GM20000 (cell line): ENCODE data around the gene NPR3.

Source experiments
- DNase-seq: peaks from one replicate; pipeline ENCODE4 v3.0.0; 2012; ENCODE audit warnings: low spot score
- TF ChIP-seq, protein P1 (sequence below): IDR thresholded peaks from 2 replicates; pipeline ENCODE4 v1.5.1; 2012; ENCODE audit warnings: mild to moderate bottlenecking, control low read depth; ENCODE audit errors: extremely low read depth, missing control alignments

The NPR3 gene

DNA sequence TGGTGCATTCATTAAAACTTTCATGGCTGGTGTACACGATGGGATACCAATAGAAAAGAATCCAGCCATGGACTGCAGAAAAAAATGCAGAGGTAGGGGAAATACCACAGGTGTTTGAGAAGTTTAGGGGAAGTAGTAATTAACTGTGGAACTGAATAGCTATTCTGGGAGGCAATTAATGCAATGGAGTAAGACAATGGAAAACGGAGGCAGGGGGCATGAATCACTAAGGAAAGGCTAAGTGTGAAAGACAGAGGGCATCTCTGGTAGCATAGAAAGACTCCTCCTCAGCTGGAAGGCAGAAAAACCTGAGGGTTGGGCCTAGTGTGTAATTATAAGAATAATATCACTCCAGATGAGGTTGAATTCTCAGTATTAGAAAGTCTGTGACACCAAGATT, 30.9 kb upstream of the NPR3 start:
- no peak for DNase-seq
- TF ChIP-seq, protein P1, sequence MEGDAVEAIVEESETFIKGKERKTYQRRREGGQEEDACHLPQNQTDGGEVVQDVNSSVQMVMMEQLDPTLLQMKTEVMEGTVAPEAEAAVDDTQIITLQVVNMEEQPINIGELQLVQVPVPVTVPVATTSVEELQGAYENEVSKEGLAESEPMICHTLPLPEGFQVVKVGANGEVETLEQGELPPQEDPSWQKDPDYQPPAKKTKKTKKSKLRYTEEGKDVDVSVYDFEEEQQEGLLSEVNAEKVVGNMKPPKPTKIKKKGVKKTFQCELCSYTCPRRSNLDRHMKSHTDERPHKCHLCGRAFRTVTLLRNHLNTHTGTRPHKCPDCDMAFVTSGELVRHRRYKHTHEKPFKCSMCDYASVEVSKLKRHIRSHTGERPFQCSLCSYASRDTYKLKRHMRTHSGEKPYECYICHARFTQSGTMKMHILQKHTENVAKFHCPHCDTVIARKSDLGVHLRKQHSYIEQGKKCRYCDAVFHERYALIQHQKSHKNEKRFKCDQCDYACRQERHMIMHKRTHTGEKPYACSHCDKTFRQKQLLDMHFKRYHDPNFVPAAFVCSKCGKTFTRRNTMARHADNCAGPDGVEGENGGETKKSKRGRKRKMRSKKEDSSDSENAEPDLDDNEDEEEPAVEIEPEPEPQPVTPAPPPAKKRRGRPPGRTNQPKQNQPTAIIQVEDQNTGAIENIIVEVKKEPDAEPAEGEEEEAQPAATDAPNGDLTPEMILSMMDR: no peak

- no peak for DNase-seq
- TF ChIP-seq, protein P1: no peak
These were observed 28.0 kb upstream of the NPR3 start for GRCh38 chr5:32683125-32683524.

GRCh38 chr5:32684260-32684659, 26.9 kb upstream of the NPR3 start:
- TF ChIP-seq, protein P1: no peak
- DNase-seq: no peak

GRCh38 chr5:32686799-32687498, 24.2 kb upstream of the NPR3 start:
- TF ChIP-seq, protein P1: no peak
- DNase-seq: no peak

- DNase-seq: no peak
- TF ChIP-seq, protein P1: no peak
These were observed 23.7 kb upstream of the NPR3 start for GRCh38 chr5:32687499-32687831.

- no peak for DNase-seq
- TF ChIP-seq, protein P1: no peak
These were observed 21.0 kb upstream of the NPR3 start for GRCh38 chr5:32690153-32690552.

- DNase-seq: no peak
- TF ChIP-seq, protein P1: no peak
These were observed 20.5 kb upstream of the NPR3 start for GRCh38 chr5:32690666-32691065.
